GM19193 (cell line): ENCODE results near the gene CERS4.

Source experiments
- POLR2A ChIP-seq: IDR thresholded peaks from 4 replicates; pipeline ENCODE4 v1.6.1; 2011; ENCODE audit not compliant: insufficient read depth, insufficient read length; ENCODE audit errors: extremely low read depth

The CERS4 gene

DNA sequence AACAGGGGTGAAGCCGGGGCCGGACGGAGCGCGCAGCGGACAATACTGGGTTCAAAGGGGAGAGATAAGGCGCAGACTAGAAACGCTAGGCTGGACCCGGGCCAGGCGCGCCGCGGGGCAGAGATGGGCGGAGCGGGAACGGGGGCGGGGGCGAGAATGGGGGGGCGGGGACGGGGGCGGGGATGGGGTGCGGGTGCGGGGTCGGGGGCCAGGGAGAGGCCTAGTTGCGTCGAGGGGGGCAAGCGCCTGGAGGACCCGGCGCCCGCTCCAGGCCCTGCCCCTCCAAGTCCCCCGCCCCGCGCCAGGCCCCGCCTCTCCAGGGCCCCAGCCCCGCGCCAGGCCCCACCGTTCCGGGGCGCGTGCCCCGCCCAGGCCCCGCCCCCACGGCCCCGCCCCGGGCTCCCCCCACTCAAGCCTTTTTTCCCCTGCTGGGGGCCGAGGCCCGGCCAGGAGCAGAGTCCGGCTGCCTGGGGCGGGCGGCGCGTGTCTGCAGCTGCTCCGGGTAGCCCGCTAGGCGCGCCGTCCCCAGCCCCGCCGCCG lies at the start of gene CERS4:
Gene CERS4, plus strand, starts transcription at position 449 of the 540 bp plus-strand sequence. CDS start 41,707 bp downstream, outside the sequence.
- no peak for TF ChIP-seq POLR2A

- TF ChIP-seq POLR2A = peak; percentile 47
Observed at GRCh38 chr19:8161135-8161646, 48.0 kb upstream of the CERS4 start.

GRCh38 chr19:8163759-8164158 lies 45.4 kb upstream of the CERS4 start:
- no peak for TF ChIP-seq POLR2A

- TF ChIP-seq POLR2A = no peak
Observed at GRCh38 chr19:8167985-8168384, 41.2 kb upstream of the CERS4 start.

DNA sequence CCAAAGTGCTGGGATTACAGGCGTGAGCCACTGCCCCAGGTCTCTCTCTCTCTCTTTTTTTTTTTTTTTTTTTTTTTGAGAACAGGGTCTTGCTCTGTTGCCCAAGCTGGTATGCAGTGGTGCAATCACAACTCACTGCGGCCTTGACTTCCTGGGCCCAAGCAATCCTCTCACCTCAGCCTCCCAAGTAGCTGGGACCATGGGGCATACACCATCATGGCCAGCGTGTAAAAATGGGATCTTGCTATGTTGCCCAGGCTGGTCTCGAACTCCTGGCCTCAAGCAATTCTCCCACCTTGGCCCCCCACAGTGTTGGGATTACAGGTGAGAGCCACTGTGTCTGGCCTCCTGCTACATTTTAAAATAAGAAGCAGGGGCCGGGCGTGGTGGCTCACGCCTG lies 40.6 kb upstream of the CERS4 start:
- TF ChIP-seq POLR2A = no peak

DNA sequence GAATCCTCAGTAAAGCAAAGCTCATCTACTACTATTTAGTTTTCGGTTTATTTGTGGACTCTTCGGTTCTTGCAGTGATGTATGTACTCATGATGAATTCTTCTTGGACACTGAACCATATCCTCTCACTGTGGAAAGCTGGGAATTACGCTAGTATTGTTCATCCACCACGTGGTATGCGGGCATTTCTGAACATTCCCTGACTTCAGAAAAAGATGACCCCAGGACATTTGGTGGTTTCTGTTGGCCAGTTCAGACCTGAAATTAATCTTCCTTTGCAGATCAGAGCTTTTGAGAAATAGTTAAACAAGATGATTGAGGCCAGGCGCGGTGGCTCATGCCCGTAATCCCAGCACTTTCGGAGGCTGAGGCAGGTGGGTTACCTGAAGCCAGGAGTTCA lies 34.5 kb upstream of the CERS4 start:
- TF ChIP-seq POLR2A = no peak

DNA sequence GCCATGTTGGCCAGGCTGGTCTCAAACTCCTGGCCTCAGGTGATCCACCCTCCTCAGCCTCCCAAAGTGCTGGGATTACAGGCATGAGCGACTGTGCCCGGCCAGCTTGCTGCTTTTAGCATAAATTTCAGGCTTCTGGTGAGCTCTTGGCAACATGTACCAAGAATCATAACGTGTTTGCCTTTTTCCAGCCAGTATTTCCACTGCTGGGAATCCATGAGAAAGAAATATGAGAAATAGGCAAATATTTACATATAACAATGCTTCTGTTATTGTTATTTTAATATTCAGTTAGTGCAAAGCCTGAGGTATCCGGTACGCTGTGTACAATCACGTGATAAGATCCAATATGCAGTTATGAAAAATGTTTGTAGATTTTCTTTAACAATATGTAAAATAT lies 29.2 kb upstream of the CERS4 start:
- TF ChIP-seq POLR2A = no peak

DNA sequence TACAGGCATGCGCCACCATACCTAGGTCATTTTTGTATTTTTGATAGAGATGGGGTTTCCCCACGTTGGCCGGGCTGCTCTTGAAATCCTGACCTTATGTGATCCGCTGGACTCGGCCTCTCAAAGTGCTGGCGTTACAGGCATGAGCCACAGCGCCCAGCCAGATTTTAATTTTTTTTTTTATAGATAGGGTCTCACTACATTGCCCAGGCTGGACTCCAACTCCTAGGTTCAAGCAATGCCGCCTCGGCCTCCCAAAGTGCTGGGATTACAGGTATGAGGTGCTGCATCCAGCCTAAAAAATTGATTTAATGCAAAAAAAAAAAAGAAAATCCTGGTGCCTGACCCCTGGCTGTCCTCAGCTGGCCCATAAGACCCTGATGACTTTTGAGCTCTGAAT lies 24.9 kb upstream of the CERS4 start:
- no peak for TF ChIP-seq POLR2A

DNA sequence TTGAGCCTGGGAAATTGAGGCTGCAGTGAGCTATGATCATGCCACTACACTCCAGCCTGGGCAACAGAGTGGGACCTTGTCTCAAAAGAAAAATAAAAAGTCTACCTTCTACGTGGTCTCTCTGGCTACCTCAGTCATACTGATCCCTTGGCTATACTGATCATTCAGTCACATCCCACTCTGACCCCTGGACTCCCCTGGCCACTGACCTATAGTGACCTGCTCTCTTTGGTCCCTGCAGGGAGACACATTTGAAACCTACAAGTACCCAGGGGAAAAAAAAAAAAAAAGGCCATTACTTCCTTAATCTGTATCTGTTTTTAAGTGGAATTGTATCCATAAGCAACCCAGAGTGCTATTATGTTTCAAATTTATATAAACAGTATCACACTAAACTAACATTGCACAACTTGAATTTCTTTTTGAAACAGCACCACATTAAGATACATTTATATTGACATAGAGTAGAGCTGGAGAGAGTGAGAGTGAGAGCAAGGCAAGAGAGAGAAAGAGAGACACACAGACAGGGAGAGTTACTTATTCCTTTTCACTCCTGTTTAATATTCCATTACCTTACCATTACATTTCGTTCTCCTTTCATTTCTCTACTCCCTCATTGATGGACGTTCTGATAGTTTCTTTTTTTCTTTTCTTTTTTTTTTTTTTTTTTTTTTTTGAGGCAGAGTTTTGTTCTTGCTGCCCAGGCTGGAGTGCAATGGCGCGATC lies 23.7 kb upstream of the CERS4 start:
- no peak for TF ChIP-seq POLR2A

GRCh38 chr19:8192221-8192820 lies 16.8 kb upstream of the CERS4 start:
- no peak for TF ChIP-seq POLR2A

GRCh38 chr19:8194528-8195267 lies 14.5 kb upstream of the CERS4 start:
- no peak for TF ChIP-seq POLR2A

DNA sequence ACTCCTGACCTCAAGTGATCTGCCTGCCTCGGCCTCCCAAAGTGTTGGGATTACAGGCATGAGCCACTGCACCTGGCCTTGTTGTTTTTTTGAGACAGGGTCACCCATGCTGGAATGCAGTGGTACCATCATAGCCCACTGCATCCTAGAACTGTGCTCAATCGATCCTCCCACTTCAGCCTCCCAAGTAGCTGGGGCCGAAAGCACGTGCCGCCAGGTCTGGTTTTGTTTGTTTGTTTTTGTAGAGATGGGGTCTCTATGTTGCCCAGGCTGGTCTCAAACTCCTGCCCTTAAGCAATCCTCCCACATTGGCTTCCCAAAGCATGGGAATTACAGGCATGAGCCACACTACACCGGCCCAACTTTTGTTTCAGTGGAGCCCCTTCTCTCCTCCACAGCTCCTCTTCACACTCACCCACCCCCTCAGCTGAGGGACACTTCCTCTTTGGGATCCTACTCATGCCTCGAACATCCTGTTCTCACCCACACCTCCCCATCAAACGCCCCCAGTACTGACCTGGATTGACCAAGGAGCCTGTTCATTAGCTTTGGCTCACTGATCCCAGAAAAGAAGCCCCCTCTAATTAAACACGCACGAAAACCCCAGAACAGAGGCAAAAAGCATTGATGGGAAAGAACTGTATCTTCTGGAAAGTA lies 12.8 kb upstream of the CERS4 start:
- TF ChIP-seq POLR2A = no peak

- no peak for TF ChIP-seq POLR2A
Observed at GRCh38 chr19:8204961-8205360, 4.2 kb upstream of the CERS4 start.

GRCh38 chr19:8206147-8207087 lies 2.8 kb upstream of the CERS4 start:
- TF ChIP-seq POLR2A = no peak
